Measurements from ENCODE around the gene ESPL1.

Gene ESPL1

DNA sequence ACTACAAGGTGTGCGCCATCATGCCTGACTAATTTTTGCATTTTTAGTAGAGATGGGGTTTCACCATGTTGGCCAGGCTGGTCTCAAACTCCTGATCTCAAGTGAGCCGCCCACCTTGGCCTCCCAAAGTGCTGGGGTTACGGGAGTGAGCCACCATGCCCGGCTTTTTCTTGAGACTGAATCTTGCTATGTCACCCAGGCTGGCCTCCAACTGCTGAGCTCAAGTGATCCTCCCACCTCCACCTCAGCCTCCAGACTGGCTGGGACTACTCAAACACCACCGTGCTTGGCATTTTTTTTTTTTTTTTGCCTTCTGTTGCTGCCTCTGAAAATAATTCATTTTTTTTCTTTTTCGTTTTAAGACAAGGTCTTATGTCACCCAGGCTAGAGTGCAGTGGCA lies 8.2 kb upstream of the ESPL1 start:
- Mint-ChIP-seq H3K9me3 (no peaks in the 10 kb centered on the region), H3K27ac (no peak overlapping the region), H3K4me3 (no peak overlapping the region), H3K4me1 (no peaks in the 10 kb centered on the region), H3K27me3 (ENCODE audit: low read depth) (no peaks in the 10 kb centered on the region), H3K36me3 (ENCODE audit: low read depth) (no peaks in the 10 kb centered on the region)
- TF ChIP-seq, protein P1, sequence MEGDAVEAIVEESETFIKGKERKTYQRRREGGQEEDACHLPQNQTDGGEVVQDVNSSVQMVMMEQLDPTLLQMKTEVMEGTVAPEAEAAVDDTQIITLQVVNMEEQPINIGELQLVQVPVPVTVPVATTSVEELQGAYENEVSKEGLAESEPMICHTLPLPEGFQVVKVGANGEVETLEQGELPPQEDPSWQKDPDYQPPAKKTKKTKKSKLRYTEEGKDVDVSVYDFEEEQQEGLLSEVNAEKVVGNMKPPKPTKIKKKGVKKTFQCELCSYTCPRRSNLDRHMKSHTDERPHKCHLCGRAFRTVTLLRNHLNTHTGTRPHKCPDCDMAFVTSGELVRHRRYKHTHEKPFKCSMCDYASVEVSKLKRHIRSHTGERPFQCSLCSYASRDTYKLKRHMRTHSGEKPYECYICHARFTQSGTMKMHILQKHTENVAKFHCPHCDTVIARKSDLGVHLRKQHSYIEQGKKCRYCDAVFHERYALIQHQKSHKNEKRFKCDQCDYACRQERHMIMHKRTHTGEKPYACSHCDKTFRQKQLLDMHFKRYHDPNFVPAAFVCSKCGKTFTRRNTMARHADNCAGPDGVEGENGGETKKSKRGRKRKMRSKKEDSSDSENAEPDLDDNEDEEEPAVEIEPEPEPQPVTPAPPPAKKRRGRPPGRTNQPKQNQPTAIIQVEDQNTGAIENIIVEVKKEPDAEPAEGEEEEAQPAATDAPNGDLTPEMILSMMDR (IDR thresholded peaks at IDR 0.05; ENCODE audit: unreplicated experiment in 3 of 3): no peak

GRCh38 chr12:53265783-53266182 lies 2.3 kb upstream of the ESPL1 start:
- Mint-ChIP-seq H3K27me3 (ENCODE audit: low read depth) (peaks cover 3% of the 10 kb centered on the region), H3K4me3 (peak overlapping the region in 1 of 3 experiments; percentile 23), H3K9me3 (no peaks in the 10 kb centered on the region), H3K36me3 (ENCODE audit: low read depth) (peaks cover 7% of the 10 kb centered on the region), H3K27ac (no peak overlapping the region), H3K4me1 (peaks cover 33% of the 10 kb centered on the region)
- TF ChIP-seq, protein P1 (IDR thresholded peaks at IDR 0.05; ENCODE audit: unreplicated experiment in 3 of 3): no peak

DNA sequence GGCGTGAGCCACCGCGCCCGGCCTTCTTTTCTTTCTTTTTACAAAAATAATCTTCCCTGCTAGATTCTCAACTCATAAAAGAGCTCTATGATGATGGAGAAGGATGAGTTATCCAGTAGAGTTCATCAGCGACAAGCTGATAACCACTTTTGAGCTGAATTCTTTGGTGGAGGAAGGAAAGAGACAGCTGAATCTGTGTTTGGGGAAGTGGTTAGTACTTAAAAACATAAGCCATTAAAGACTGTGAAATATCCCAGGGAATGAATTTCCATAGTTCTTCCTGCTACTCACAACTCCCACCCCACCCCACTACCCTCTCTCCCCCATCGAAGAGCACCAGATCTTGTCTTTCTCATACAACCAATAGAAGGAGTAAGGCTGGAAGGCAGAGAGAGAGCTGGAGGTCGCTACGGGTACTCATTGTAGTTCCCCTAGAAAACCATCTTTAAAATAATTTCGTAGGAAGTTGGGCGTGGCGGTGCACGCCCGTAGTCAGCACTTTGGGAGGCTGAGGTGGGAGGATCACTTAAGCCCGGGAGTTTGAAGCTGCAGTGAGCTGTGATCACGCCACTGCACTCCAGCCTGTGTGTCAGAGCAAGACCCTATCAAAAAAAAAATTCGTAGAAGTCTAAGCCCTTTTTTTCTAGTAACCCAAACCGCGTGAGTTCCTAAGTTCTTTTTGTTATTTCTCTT lies 647 bp upstream of the ESPL1 start:
- peak overlapping the region; percentile 98 to 99 (median 99) for H3K4me3 Mint-ChIP-seq

GRCh38 chr12:53268630-53269562 lies 797 bp downstream of the ESPL1 start:
- Mint-ChIP-seq H3K27me3 (ENCODE audit: low read depth) (peaks cover 3% of the 10 kb centered on the region), H3K36me3 (ENCODE audit: low read depth) (peaks cover 10% of the 10 kb centered on the region), H3K4me3 (peak overlapping the region; percentile 98 to 99 (median 99)), H3K9me3 (no peaks in the 10 kb centered on the region), H3K27ac (peak overlapping the region; percentile 44 to 85 (median 49)), H3K4me1 (peaks cover 33% of the 10 kb centered on the region)
- TF ChIP-seq, protein P1 (IDR thresholded peaks at IDR 0.05; ENCODE audit: unreplicated experiment in 3 of 3): no peak

More for the DNA sequence above, 647 bp upstream of the ESPL1 start:
- Mint-ChIP-seq H3K27me3 (ENCODE audit: low read depth) (peaks cover 3% of the 10 kb centered on the region), H3K36me3 (ENCODE audit: low read depth) (peaks cover 10% of the 10 kb centered on the region), H3K27ac (peak overlapping the region; percentile 44 to 85 (median 49)), H3K4me1 (peaks cover 33% of the 10 kb centered on the region), H3K9me3 (no peaks in the 10 kb centered on the region)
- TF ChIP-seq, protein P1 (IDR thresholded peaks at IDR 0.05; ENCODE audit: unreplicated experiment in 3 of 3): no peak

DNA sequence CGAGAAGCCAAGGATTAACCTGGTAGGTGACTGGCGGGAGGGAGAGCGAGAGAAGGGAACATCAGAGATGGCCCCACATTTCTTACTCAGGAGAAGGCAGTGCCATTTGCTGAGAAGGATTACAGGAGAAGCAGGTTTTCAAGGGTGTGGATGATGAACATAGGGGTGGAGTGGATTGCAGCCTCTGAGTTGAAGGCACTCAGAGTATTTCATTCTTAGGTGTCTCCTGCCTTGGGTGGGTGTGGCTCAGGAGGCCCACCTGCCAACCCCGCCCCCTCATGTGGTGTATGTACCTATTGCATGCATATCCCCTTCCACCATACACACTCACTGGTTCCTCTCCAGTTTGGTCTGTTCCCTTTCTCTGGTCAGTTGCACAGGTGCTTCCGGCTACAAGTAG lies 6.3 kb downstream of the ESPL1 start:
- H3K4me1 Mint-ChIP-seq: peaks cover 11% of the 10 kb centered on the region

More for the DNA sequence above, 6.3 kb downstream of the ESPL1 start:
- TF ChIP-seq, protein P1 (IDR thresholded peaks at IDR 0.05; ENCODE audit: unreplicated experiment in 3 of 3): no peak
- Mint-ChIP-seq H3K27ac (no peak overlapping the region), H3K27me3 (ENCODE audit: low read depth) (peaks cover 3% of the 10 kb centered on the region), H3K4me3 (no peak overlapping the region), H3K36me3 (ENCODE audit: low read depth) (peaks cover 34% of the 10 kb centered on the region), H3K9me3 (no peaks in the 10 kb centered on the region)
